PFSK-1 (cell line): ENCODE results near the gene IL18R1.

Experiments used
- POLR2AphosphoS5 ChIP-seq: IDR thresholded peaks from 2 replicates; pipeline ENCODE4 v1.6.1; 2012; ENCODE audit warnings: low read depth, mild to moderate bottlenecking, control low read depth, low read length, moderate library complexity
- TAF1 ChIP-seq: IDR thresholded peaks from 2 replicates; pipeline ENCODE4 v1.6.1; 2012; ENCODE audit warnings: low read length, control low read depth, borderline replicate concordance; ENCODE audit not compliant: insufficient read depth

GRCh38 chr2:102337481-102338386, 17.9 kb upstream of the IL18R1 start:
- TF ChIP-seq TAF1 (no peak), POLR2AphosphoS5 (no peak)
